GM12873 (cell line): ENCODE data around the gene COMMD9.

Source experiments
- TF ChIP-seq, protein P1 (sequence below): IDR thresholded peaks from 2 replicates; pipeline ENCODE4 v1.5.1; 2012; ENCODE audit warnings: low read depth, mild to moderate bottlenecking, moderate library complexity, low read length, control low read depth; ENCODE audit not compliant: insufficient read depth; ENCODE audit errors: missing control alignments

Gene COMMD9

DNA sequence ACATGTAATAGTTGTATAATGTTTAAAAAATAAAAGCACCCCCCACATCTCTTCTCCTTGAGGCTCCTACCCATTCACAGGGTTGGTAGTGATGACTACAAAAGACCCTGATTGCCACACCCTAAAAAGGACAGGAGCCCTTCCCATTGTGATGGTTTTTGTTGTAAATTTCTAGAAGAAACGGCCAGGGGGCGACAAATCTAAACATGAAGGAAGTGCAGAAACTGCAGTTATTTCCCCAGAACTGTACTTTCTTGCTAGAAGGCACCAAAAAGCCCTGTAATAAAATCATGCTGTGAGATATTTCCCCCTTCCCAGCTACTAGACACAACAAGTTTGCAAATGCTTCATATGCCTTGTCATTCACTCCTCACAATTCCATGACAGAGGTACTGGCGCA is 17.7 kb upstream of the COMMD9 start:
- TF ChIP-seq, protein P1, sequence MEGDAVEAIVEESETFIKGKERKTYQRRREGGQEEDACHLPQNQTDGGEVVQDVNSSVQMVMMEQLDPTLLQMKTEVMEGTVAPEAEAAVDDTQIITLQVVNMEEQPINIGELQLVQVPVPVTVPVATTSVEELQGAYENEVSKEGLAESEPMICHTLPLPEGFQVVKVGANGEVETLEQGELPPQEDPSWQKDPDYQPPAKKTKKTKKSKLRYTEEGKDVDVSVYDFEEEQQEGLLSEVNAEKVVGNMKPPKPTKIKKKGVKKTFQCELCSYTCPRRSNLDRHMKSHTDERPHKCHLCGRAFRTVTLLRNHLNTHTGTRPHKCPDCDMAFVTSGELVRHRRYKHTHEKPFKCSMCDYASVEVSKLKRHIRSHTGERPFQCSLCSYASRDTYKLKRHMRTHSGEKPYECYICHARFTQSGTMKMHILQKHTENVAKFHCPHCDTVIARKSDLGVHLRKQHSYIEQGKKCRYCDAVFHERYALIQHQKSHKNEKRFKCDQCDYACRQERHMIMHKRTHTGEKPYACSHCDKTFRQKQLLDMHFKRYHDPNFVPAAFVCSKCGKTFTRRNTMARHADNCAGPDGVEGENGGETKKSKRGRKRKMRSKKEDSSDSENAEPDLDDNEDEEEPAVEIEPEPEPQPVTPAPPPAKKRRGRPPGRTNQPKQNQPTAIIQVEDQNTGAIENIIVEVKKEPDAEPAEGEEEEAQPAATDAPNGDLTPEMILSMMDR, result peak; percentile 38

DNA sequence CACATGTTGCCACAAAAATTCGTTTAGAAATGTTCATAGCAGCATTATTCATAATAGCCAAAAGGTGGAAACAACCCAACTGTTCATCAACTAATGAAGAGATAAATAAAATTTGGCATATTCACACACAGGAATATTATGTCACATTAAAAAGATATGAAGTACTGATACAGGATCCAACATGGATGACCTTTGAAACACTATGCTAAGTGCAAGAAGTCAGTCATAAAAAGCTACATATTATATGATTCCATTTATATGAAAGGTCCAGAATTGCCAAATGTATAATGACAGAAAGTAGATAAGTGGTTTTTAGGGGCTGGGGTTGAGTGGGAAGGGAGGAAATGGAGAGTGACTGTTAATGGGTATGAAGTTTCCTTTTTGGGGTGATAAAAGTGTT is 15.8 kb upstream of the COMMD9 start:
- TF ChIP-seq, protein P1, result no peak

DNA sequence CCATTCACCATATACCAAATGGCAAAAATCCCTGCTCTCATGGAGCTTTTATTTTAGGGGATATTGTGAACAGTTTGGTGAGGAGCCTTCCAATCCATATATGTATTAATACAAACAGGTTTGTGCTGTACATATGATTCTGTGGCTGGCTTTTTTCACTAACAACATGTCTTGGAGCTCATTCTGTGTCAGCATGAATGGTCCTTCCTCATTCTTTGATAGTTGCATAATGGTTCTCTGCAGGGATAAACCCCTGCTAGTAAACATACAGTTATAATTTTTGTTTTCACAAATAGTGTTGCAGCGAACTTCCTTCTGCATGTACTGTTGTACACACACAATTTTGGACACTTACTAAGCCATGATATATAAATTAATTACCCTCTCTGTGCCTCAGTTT is 15.1 kb upstream of the COMMD9 start:
- TF ChIP-seq, protein P1, result no peak

DNA sequence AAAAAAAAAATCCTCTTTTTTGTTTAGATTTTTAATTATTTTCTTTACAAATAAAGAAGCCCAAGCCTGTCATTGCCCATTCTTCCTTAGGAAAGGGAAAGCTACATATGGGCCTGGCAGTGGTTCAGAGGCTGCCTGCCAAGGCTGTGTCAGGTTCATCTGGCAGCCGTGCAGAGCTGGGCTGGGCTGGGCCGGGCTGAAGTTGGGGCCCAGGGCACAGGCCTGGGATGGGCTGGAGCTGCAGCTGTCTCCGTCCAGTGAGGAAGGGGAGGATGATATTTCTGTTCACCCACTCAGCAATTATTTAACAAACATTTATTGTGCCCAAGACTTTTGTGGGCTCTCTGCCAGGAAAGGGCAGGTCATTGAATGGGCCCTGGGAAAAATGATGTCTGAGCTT is 11.4 kb upstream of the COMMD9 start:
- TF ChIP-seq, protein P1, result no peak

DNA sequence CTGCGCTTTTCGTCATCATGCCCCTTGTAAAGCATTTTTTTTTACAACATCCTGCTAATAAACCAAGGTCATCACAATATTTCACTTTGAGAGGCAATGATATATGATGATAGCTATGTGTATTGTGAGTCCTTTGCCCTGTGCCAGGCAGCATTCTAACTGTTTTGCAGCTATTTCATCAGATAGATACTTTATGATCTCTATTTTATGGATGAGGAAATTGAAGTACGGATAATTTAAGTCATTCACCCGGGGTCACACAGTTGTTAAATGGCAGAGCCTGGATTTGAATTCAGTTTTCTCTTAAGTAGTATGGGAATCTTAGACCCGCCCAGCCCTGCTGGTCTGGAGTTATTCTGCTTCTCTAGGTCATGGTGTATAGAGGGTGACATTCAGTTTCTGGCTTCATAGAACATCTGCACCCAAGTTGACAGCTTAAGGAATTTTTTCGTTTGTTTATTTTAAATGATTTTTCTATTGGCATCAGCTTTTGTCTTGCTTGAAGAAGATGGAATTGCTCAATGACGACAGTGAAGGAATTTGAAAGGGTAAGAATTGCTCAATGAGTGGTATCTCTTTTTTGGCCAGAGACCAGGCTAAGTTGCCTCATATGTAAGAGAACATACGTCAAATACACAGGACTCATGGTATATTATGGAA is 7.8 kb upstream of the COMMD9 start:
- TF ChIP-seq, protein P1, result no peak

DNA sequence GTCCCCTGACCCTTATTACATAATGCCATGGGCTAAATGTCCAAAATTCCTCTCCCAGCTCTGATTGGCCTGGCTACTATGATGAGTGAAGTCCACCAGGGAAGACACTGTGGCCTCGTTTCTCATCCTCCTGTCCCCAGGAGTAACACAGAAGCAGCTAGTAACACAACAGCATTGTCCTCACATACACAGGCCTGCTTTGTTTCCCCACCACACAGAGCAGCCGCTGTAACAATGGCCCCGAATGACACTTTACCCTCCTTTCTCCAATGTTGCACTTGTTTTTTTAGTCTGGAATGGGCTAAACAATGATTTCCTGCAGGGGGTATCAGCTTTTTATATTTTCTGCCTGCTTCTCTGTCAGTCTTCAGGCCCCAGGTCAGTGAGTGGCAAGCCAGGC is 6.7 kb upstream of the COMMD9 start, which contains the start of gene PRR5L:
Gene PRR5L (plus strand): TSS at position 363 of the 400 bp plus-strand sequence. CDS start 104,834 bp downstream, outside the sequence.
- TF ChIP-seq, protein P1, result no peak

DNA sequence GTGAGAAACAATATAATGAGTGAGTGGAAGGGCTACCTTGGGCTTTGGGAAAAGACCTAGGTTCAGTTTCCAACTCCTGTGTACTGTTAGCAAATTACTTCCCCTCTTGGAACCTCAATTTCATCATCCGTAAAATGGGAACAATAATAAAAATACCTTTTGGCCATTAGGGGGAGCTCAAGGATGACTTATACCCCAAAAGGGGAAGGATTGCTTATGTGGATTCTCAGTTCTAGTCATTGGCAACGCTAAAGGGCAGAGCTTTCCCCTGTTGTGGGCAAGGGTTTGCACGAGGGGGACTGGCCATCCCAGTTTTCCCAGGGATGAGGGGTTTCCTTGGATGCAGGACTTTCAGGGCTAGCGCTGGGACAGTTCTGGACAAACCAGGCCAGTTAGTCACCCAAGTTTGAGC is 3.1 kb upstream of the COMMD9 start:
- TF ChIP-seq, protein P1, result peak; percentile 59
